Measurements from ENCODE around the gene S100A13.
"Not testable (repeated sequence)": the region's sequence is repeated elsewhere in the genome, so short reads cannot be mapped to it uniquely, and the experiment has no call there.

S100A13 gene

DNA sequence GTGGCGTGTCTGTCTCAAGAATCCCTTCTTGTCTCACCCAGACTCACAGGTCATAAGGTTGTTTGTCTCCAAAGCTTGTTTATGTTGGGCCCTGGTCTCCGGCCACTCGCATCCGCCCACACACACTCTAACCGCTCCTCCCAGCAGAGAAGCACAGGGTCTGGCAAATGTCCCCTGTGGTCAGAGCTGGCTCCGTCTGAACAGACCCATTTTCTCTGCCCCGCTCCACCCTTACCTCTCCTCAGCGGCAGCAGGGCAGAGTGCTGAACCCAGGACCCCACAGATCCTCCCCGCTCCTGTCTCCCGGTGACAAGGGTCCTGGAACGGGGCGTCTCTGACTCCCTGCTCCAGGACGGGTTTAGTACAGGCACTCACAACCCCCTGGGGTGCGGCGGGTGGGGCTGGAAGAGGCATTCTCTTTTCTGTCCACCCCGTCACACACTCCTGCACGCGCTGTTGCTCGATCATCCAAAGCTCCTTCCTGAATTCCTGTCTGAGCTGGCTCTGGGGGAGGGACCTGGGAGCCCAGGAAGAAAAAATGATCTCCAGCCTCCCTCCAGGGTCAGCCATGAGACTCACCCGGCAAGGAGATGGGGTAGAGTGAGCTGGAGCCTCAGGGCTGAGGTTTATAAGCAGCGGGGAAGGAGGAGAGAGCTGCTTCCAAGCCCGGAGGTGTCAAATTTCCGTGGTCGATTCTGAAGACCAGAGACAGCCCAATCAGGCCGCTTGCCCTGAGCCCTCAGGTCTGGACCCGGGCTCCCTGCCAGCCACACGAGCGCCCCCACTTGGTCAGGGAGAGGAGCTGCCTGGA lies at the start of gene S100A13:
TSS of gene S100A13 (minus strand) at position 602 of the 811 bp plus-strand sequence. CDS start 1,033 bp downstream, outside the sequence.
- DNase-seq, result no peak

GRCh38 chr1:153673511-153673910 lies 46.2 kb upstream of the S100A13 start:
- DNase-seq, result no peak

DNA sequence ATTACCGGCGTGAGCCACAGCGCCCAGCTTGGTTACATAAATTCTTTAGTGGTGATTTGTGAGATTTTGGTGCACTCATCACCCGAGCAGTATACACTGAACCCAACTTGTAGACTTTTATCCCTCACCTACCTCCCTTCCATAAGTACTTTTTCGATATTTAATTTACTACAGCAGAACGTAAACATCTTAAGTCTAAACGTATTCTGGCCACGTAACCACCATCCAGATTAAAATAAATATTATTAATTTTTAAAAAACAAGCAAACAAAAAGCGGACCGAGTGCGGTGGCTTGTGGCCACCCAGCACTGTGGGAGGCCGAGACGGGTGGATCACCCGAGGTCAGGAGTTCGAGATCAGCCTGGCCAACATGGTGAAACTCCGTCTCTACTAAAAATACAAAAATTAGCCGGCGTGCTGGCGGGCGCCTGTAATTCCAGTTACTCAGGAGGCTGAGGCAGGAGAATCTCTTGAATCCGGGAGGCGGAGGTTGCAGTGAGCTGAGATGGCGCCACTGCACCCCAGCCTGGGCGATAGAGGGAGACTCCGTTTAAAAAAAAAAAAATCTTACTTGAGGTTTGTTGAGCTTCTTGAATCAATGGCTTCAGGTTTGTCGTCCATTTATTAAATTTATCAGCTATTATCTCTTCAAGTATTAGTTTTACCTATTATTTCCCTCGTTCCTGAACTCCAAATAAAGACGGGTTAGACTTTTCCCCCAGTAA lies 44.5 kb upstream of the S100A13 start:
- DNase-seq, result peak; percentile 28 to 39

GRCh38 chr1:153670859-153671627 lies 43.7 kb upstream of the S100A13 start, which contains the start of gene ILF2:
TSS of gene ILF2 (minus strand) at chr1:153670993. CDS start at chr1:153670922, 71 bp downstream.
- peak; percentile 97 to 98 for DNase-seq

DNA sequence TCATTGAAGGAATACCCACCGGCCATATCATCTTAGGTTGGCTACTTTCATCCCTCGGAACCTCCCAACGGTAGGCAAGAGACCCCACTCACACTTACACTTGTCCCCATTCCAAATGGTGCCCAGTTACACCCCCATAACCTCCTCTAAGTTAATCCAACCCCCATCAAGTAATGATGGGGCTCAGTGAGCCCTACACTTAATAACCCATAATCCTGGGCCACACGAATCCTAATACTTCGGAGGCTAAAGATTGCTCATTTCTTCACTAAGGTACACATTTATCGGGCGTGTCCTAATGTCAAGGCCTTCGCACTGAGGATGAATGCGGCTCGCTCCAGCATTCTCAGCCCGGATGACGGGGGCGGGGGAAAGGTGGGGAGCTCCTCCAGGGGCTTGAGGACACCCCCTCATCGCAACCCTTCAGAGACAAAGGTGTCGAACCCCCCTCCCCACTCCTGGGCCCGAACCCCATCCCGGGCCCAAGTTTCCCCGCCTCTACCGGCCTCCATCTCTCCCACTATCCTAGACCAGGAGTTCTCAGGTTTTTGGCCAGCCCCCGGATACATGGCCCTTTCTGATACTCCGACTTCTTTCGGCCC lies 43.1 kb upstream of the S100A13 start:
- DNase-seq, result peak in 1 of 2 experiments; percentile 32

DNA sequence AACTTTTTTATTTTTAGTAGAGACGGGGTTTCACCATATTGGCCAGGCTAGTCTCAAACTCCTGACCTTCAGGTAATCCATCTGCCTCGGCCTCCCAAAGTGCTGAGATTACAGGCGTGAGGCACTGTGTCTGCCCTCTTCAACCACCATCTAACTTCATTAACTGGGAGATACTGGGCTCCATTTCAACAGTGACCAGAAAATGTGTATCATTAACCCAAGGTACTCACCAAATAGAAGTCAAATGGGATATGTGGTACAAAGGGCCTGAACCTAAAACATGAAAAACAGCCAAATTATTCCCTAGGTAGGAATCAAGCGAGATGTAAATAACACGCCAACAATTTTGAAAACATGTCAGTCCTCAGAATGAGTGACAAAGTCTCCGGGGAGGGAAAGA lies 42.3 kb upstream of the S100A13 start:
- DNase-seq, result no peak

DNA sequence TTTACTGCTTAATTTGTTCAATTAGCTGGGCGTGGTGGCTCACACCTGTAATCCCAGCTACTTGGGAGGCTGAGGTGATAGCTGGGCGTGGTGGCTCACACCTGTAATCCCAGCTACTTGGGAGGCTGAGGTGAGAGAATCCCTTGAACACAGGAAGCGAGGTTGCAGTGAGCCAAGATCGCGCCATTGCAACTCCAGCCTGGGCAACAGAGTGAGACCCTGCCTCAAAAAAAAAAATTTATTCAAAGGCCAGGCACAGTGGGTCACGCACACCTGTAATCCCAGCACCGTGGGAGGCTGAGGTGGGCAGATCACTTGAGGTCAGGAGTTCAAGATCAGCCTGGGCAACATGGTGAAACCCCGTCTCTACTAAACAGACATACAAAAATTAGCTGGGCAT lies 41.4 kb upstream of the S100A13 start:
- not testable (repeated sequence) for DNase-seq

DNA sequence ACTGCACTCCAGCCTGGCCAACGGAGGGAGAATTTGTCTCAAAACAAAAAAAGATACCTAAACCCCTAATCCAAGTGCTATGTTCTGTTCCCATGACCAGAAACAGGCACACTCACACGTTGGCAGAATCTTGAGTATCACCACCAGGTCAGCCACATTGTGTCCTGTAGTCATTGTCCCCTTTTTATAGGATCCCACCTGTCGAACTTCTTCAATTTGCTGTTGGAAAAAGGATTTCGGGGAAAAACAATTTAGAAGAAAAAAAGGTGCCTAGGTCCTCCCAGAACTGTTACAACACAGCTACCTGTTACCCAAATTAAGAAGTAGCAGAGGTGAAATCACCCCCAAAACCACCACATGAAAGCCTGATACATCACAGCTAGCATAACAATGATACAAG lies 40.1 kb upstream of the S100A13 start:
- DNase-seq, result no peak

DNA sequence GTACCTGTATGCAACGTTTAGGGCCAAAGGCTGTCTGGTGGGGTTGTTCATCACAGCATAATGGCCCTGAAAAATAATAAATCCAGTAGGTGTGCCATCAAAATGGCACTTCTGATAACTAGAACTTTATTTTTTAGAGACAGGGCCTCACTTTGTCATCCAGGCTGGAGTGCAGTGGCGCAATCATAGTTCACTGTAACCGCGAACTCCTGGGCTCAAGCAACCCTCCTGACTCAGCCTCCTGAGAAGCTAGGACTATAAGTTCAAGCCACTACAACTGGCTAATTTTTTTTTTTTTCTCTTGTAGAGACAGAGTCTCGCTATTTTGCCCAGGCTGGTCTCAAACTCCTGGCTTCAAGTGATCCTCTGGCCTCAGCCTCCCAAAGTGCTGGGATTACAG lies 35.9 kb upstream of the S100A13 start:
- no peak for DNase-seq

- DNase-seq, result no peak
Observed at GRCh38 chr1:153662269-153662668, 35.0 kb upstream of the S100A13 start.

DNA sequence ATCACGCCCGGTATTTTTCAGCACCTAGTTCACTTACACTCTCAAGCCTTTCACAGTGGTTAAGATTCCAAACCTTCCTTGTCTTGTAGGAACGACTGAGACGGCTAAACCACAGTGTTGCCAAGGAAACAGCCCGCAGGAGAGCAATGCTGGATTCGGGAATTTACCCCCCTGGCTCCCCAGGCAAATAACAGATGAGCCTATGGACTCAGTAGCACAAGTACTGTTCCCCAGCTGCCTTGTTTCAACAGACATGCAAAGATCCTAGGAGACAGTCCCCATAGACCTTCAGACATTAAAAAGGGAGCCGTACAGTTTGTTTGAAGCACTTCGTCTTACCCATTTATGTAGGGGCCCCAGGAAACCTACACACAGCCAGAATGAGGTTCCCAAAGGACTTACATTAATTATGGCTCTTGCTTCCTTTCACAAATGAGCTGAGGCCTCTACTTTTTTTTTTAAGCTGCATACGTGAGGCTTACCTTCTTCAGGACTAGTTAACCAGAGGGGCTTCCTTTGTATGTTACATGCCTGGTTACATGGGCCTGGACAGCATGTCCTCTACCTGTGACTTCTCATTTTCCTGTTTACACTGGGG lies 33.9 kb upstream of the S100A13 start:
- DNase-seq, result no peak

GRCh38 chr1:153659656-153660055 lies 32.4 kb upstream of the S100A13 start:
- no peak for DNase-seq

DNA sequence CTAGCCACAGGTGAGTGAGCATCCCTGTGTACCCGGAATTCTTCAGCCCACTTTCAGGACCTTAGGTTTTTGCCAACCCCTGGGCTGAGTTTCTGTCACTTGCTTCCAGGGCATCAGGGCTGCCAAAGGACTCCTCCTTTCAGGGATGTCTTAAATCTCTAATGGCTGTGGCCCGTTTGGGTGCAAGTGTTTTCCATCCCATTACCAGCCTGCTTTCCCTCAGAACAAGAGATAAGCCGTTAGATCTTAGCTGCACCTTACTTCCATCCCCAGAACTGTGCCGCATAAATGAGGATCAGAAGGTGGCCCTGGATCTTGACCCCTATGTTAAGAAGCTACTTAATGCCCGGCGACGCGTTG lies 31.9 kb upstream of the S100A13 start:
- DNase-seq, result no peak

- peak; percentile 87 to 88 for DNase-seq
Observed at GRCh38 chr1:153658400-153659174, 31.3 kb upstream of the S100A13 start, which contains the start of gene SNAPIN. TSS of gene SNAPIN (plus strand) at chr1:153658703. CDS start at chr1:153658744, 41 bp downstream.

- no peak for DNase-seq
Observed at GRCh38 chr1:153655333-153655732, 28.0 kb upstream of the S100A13 start.

DNA sequence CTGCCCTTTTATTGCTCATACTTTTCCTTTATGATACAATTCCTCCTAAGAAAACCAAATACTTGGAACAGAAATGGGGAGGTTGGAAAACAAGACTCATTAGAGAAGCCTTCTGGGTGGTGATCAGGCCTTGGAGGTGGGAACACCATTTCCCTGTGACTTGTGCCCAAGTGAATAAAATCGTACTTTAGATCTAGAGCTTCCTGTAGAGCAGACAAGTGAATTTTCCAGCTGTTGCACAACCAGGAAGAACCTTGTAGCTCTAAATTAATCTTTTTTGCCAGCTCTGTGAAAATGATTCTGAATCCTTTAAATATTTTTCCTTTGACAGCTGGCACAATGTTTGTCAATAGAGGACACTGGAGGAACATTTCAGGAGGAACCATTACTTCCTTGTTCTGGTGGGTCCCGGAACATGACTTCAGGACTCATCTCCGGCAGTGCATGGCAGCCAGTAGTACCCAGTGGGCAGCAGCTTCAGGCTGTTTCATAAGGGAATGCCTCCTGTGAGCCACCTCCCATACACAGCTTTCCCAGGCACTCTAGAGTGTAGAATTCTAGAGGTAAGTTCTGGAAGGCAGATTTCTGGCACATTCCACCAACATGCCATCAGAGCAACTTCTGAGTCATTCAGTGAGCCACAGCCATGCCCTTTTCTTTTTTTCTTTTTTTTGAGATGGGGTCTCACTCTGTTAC lies 25.6 kb upstream of the S100A13 start:
- DNase-seq, result no peak

DNA sequence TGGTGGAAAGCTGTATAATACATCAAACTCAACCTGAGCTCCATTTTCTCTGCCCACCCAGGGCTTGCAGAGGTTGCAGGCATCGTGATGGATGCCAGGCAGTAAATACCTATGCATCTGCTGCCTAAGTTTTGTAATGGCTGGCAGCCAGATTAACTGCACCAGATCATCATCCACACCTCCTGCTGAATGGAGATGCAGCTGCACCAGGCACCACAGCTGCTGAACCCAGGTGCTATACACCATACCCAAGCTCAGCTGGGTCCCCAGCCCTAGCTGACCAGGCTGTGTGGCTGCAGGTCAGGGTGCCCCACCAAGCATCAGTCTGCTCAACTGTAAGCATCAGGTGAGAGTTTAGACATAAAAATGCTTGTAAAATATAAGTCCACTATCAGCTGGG lies 24.5 kb upstream of the S100A13 start:
- DNase-seq, result no peak

- DNase-seq, result no peak
Observed at GRCh38 chr1:153649863-153650235, 22.5 kb upstream of the S100A13 start.

DNA sequence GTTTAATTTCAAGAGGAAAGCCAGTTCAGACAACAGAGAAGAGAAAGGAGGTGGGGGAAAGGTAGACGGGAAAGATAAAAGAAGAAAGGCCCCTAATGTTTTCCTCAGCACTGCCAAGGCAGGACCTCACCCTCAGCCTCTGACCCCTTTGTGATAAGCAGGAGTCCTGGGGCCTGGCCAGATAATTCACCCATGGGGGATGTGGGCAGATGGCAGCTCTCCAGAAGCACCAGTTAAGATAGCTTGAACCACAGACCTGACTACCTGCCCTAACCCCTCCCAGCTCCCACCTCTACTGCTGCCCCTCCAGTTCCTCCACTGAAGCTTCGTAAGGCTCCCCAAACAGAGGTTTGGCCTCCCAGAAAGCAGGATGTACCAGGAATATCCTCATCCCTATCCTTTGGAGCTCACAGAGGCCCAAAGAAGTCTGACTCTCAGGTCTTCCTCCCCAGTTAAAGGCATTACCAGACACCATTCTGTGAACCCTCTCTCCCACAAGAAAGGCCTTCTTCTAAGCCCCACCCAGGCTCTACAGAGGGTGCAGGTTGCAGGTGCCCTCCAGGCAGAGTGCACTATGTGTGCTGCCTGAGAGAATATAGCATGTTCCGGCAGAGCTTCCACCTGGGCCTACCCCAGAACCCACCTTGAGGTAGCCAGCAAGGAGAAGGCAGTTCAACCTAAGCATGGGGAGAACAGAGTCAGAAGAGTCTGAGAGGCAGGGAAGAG lies 22.0 kb upstream of the S100A13 start:
- DNase-seq, result no peak

GRCh38 chr1:153648000-153648643 lies 20.8 kb upstream of the S100A13 start:
- no peak for DNase-seq
